ENCODE results near the gene CABYR.

CABYR gene

GRCh38 chr18:24153397-24153796, 14.5 kb downstream of the CABYR start:
- DNase-seq = no peak
- Histone ChIP-seq H3K4me3 (no peak overlapping the region), H3K4me1 (no peaks in the 10 kb centered on the region), H3K27ac (no peak overlapping the region), H3K36me3 (peaks cover 4 to 42% (median 22%) of the 10 kb centered on the region in 3 donors), H3K27me3 (no peaks in the 10 kb centered on the region), H3K9me3 (no peaks in the 10 kb centered on the region)
- no peak for TF ChIP-seq CTCF (IDR thresholded peaks at IDR 0.05)
- intact Hi-C loops (cut with DNase I; ENCODE audit: low total_unique reads) = no loop called here

GRCh38 chr18:24157855-24158254, 19.0 kb downstream of the CABYR start:
- Histone ChIP-seq H3K4me3 (no peak overlapping the region), H3K36me3 (peaks cover 36 to 65% (median 55%) of the 10 kb centered on the region in 3 donors), H3K4me1 (no peaks in the 10 kb centered on the region), H3K27me3 (no peaks in the 10 kb centered on the region), H3K27ac (no peak overlapping the region), H3K9me3 (no peaks in the 10 kb centered on the region)
- intact Hi-C loops (cut with DNase I; ENCODE audit: low total_unique reads) = no loop called here
- TF ChIP-seq CTCF (IDR thresholded peaks at IDR 0.05) = no peak
- DNase-seq = no peak

GRCh38 chr18:24160086-24160485, 21.2 kb downstream of the CABYR start:
- no peaks in the 10 kb centered on the region for H3K4me1 ChIP-seq
- no peaks in the 10 kb centered on the region for H3K27me3 ChIP-seq
- DNase-seq = no peak
- no peak overlapping the region for H3K27ac ChIP-seq
- no peak for TF ChIP-seq CTCF (IDR thresholded peaks at IDR 0.05)
- H3K4me3 ChIP-seq = no peak overlapping the region
- intact Hi-C loops (cut with DNase I; ENCODE audit: low total_unique reads) = no loop called here
- H3K9me3 ChIP-seq = no peaks in the 10 kb centered on the region
- peaks cover 56 to 86% (median 69%) of the 10 kb centered on the region in 3 donors for H3K36me3 ChIP-seq

- intact Hi-C loops (cut with DNase I; ENCODE audit: low total_unique reads) = no loop called here
- peaks cover 64 to 89% (median 75%) of the 10 kb centered on the region in 3 donors for H3K36me3 ChIP-seq
- H3K27ac ChIP-seq = no peak overlapping the region
- no peak overlapping the region for H3K4me3 ChIP-seq
- no peak for TF ChIP-seq CTCF (IDR thresholded peaks at IDR 0.05)
- no peak for DNase-seq
- no peaks in the 10 kb centered on the region for H3K4me1 ChIP-seq
- no peaks in the 10 kb centered on the region for H3K27me3 ChIP-seq
- H3K9me3 ChIP-seq = no peaks in the 10 kb centered on the region
These were observed 22.4 kb downstream of the CABYR start for GRCh38 chr18:24161304-24161703.

GRCh38 chr18:24168496-24168895, 29.6 kb downstream of the CABYR start:
- H3K27me3 ChIP-seq = no peaks in the 10 kb centered on the region
- H3K36me3 ChIP-seq = peaks cover 52 to 89% (median 55%) of the 10 kb centered on the region in 3 donors
- no peaks in the 10 kb centered on the region for H3K9me3 ChIP-seq
- H3K4me3 ChIP-seq = no peak overlapping the region
- H3K4me1 ChIP-seq = no peaks in the 10 kb centered on the region
- no peak for TF ChIP-seq CTCF (IDR thresholded peaks at IDR 0.05)
- intact Hi-C loops (cut with DNase I; ENCODE audit: low total_unique reads) = no loop called here
- DNase-seq = no peak
- H3K27ac ChIP-seq = no peak overlapping the region

- Histone ChIP-seq H3K4me3 (no peak overlapping the region), H3K4me1 (no peaks in the 10 kb centered on the region), H3K36me3 (peaks cover 38 to 77% (median 42%) of the 10 kb centered on the region in 3 donors), H3K27ac (no peak overlapping the region), H3K27me3 (no peaks in the 10 kb centered on the region), H3K9me3 (no peaks in the 10 kb centered on the region)
- no peak for TF ChIP-seq CTCF (IDR thresholded peaks at IDR 0.05)
- intact Hi-C loops (cut with DNase I; ENCODE audit: low total_unique reads) = loop anchor here (10.0 kb wide), 1 partner anchor 314 kb away; no protein-coding TSS in a partner anchor
- DNase-seq = no peak
These were observed 31.5 kb downstream of the CABYR start for GRCh38 chr18:24170360-24170759.

Data from tibial artery (tissue), 4 donors.